GM19240 (cell line): ENCODE measurements around the gene ANKS4B.
"Not testable (repeated sequence)": the region's sequence is repeated elsewhere in the genome, so short reads cannot be mapped to it uniquely, and the experiment has no call there.

Experiments used
- DNase-seq: peaks from one replicate; pipeline ENCODE4 v3.0.0; 2011; ENCODE audit warnings: low spot score; ENCODE audit not compliant: insufficient read length

ANKS4B gene

GRCh38 chr16:21217121-21217520, 16.4 kb upstream of the ANKS4B start:
- no peak for DNase-seq

DNA sequence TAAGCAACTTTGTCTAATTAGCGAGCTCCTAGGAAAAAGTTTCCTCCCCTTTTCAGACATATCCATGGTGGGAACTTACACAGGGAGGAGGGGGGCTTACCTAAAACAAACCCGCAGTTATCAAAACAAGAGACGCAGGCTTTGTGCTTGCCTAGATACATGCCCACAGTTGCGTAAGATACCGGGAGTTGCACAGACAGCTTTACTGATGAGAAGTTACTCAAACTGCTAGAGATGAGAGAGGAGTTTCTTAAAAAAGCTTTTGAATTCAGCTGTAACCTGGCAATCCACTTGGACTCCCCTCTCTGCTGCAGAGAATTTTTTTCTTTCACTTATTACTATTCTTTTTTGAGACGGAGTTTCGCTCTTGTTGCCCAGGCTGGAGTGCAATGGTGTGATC, 15.3 kb upstream of the ANKS4B start:
- no peak for DNase-seq

GRCh38 chr16:21219551-21219950, 13.9 kb upstream of the ANKS4B start:
- no peak for DNase-seq

- no peak for DNase-seq
Observed at GRCh38 chr16:21222495-21223337, 10.8 kb upstream of the ANKS4B start.

DNA sequence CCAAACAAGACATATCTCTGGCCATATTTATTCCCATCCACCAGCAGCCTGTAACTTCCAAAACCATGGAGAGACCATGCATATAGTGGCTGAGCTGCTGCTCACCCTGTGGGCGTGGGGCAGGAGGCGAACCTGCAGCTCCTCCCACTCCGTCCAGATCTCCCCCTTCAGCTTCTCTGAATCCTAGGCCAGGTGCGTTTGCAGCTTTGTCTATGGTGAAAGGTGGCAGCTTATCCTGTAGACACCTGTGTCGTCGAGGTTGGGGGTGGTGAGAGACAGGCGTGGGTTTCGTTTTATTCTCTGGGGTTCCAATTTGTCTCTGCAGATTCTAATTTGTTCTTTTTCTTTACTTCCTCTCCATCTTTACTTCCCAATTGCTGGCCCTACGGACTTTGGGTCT, 9.7 kb upstream of the ANKS4B start:
- DNase-seq, result no peak

DNA sequence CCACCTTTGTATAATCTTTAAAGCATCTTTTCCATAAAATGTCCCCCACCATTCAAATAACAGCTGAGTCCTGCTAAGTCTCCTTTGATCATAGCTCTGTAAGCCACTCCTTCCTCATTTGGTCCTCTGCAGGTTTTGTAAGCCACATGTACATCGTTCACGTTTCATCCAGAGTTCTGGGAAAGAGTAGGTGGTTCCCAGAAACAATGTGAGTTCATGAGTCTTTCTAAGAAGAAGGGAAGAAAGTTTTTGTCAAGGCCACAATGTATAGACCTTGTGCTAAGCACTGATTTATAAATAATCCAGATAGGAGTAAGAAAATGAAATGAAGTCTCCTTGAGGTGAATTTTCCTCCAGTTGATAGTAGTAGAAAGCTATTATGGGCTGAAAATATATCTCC, 8.7 kb upstream of the ANKS4B start:
- no peak for DNase-seq

DNA sequence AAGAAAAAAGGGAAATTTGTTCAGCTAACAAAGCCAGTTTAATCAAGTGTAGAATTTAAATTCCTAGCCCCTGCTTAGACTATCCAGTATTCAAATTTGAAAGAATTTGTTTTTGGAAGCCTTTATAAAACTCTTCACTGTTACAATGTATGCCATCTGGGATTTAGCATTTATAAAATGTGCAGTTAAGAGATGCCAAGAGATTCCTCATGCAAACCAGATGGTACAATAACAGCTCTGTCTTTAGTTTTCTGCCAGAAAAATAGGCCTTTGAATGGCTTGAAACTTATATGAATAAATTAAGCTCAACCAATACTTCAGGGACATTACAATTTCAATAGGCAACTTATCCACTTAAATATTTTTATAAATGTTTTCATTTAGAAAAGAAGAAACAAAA, 6.8 kb upstream of the ANKS4B start:
- DNase-seq, result no peak

GRCh38 chr16:21227866-21228265, 5.6 kb upstream of the ANKS4B start:
- no peak for DNase-seq

- DNase-seq, result no peak
Observed at GRCh38 chr16:21228361-21228872, 5.1 kb upstream of the ANKS4B start.

- no peak for DNase-seq
Observed at GRCh38 chr16:21233045-21233520, 416 bp upstream of the ANKS4B start.

GRCh38 chr16:21235199-21235585, 1.7 kb downstream of the ANKS4B start:
- no peak for DNase-seq

- DNase-seq, result no peak
Observed at GRCh38 chr16:21236831-21237230, 3.3 kb downstream of the ANKS4B start.

DNA sequence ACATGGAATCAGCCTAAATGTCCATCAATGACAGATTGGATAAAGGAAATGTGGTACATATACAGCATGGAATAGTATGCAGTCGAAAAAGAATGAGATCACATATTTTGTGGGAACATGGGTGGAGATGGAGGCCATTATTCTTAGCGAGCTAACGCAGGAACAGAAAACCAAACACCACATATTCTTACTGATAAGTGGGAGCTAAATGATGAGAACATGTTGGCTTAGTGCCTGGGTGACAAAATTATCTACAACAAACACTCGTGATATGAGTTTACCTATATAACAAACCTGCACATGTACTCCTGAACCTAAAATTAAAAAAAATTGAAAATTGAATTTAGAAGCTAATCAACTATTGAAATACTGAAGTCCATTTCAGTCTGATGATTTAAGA, 6.1 kb downstream of the ANKS4B start:
- no peak for DNase-seq

DNA sequence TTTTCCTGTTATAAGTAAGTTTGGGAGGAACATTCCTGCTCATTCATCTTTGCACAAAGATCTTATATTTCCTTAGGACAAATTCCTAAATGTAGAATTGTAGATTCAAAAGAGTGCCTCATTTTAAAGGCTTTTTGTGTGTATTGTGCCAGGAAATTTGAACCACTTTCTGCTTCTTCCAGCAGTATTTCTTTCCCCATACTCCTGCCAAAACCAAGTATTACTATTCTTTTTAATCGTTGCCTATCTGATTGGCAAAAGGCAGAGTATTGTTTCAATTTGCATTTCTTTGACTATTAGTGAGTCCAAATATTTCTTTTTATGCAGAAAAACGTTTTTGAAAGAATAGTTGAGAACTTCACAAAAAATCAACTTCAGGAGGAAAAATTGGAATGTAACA, 9.3 kb downstream of the ANKS4B start:
- DNase-seq, result no peak

GRCh38 chr16:21244518-21245215, 11.2 kb downstream of the ANKS4B start:
- no peak for DNase-seq

GRCh38 chr16:21248179-21248578, 14.7 kb downstream of the ANKS4B start:
- DNase-seq, result not testable (repeated sequence)

DNA sequence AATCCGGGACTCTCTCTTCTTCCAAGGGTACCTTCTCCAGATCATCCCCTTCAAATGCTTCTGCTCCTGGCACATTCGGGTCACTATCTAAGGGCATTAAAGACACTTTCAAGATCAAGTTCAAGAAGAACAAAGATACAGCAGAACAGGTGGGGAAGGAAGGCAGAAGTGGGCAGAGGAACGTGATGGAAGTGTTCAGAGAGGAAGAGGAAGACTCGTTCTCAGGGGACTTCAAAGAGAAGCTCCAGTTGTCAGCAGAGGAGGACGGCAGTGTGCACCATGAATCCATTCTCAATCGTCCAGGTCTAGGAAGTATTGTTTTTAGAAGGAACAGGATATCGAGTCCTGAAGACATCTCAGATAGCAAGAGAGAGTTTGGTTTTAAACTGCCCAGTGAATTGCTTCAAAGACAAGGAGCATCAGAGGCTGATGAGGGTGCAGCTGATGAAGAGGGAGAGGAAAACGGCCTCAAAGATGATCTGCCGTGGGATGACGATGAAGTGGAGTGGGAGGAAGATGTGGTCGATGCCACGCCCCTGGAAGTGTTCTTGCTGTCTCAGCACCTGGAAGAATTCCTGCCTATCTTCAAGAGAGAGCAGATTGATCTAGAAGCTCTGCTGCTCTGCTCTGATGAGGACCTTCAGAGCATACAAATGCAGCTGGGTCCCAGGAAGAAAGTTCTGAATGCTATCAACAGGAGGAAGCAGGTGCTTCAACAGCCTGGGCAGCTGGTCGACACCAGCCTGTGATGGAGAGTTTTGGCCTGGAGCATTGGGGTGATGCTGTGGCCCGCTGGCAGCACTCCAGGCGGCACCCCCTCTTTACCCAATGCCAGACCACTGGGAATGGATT, 16.8 kb downstream of the ANKS4B start:
- no peak for DNase-seq

- no peak for DNase-seq
Observed at GRCh38 chr16:21253470-21253869, 20.0 kb downstream of the ANKS4B start.

GRCh38 chr16:21256636-21257035, 23.1 kb downstream of the ANKS4B start:
- no peak for DNase-seq

DNA sequence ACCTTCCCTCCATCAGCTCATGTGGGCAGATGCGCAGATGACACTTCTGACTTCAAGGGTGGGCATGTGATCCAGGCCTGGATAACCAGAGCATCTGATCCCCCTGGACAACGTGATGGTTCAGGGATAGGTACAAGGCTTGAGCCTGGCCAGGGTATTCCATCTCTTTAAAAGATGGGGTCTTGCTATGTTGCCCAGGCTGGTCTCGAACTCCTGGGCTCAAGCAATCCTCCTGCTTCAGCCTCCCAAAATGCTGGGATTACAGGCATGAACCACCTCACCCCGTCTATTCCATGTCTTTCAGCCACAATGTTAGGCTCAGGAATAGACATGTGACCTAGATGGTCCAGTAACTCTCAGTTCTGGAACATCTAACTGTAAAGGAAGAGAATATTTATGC, 23.8 kb downstream of the ANKS4B start:
- no peak for DNase-seq
